ENCODE results near the gene C20orf144.

The C20orf144 gene

GRCh38 chr20:33666293-33667244, 4.4 kb downstream of the C20orf144 start, which contains the start of gene ACTL10:
ACTL10 (plus strand) TSS chr20:33666943; CDS start chr20:33667498, 555 bp downstream.
- peak; percentile 60 for DNase-seq (ENCODE audit: low read depth)

- DNase-seq (ENCODE audit: low read depth) = no peak
Observed at GRCh38 chr20:33667245-33667675, 5.1 kb downstream of the C20orf144 start.

GRCh38 chr20:33667676-33668465, 5.7 kb downstream of the C20orf144 start:
- peak; percentile 55 for DNase-seq (ENCODE audit: low read depth)

GRCh38 chr20:33668466-33669155, 6.5 kb downstream of the C20orf144 start:
- DNase-seq (ENCODE audit: low read depth) = no peak

GRCh38 chr20:33669224-33669623, 7.1 kb downstream of the C20orf144 start:
- no peak for DNase-seq (ENCODE audit: low read depth)

- DNase-seq (ENCODE audit: low read depth) = no peak
Observed at GRCh38 chr20:33669873-33670640, 7.9 kb downstream of the C20orf144 start.

GRCh38 chr20:33670715-33671499, 8.8 kb downstream of the C20orf144 start:
- no peak for DNase-seq (ENCODE audit: low read depth)

- DNase-seq (ENCODE audit: low read depth) = no peak
Observed at GRCh38 chr20:33671573-33672288, 9.6 kb downstream of the C20orf144 start.

- DNase-seq (ENCODE audit: low read depth) = no peak
Observed at GRCh38 chr20:33672426-33673113, 10.4 kb downstream of the C20orf144 start.

- DNase-seq (ENCODE audit: low read depth) = no peak
Observed at GRCh38 chr20:33673114-33673409, 10.9 kb downstream of the C20orf144 start.

- no peak for DNase-seq (ENCODE audit: low read depth)
Observed at GRCh38 chr20:33673410-33674293, 11.5 kb downstream of the C20orf144 start.

- no peak for DNase-seq (ENCODE audit: low read depth)
Observed at GRCh38 chr20:33674294-33675135, 12.4 kb downstream of the C20orf144 start, which contains the start of gene NECAB3. NECAB3 (minus strand) TSS chr20:33674428; CDS start chr20:33674352, 76 bp downstream.

- DNase-seq (ENCODE audit: low read depth) = no peak
Observed at GRCh38 chr20:33675136-33675959, 13.2 kb downstream of the C20orf144 start.

GRCh38 chr20:33676121-33676520, 14.0 kb downstream of the C20orf144 start:
- DNase-seq (ENCODE audit: low read depth) = no peak

GRCh38 chr20:33676652-33677645, 14.8 kb downstream of the C20orf144 start:
- DNase-seq (ENCODE audit: low read depth) = no peak
